Inflammatory macrophage treated with lipopolysaccharide for 1 hour (primary cell): ENCODE data around the gene TREH.
"Not testable (repeated sequence)": the region's sequence is repeated elsewhere in the genome, so short reads cannot be mapped to it uniquely, and the experiment has no call there.

ENCODE experiments used
- DNase-seq, 2 donors: peaks; one replicate each; pipeline ENCODE4 v3.0.0-alpha.2; 2020 to 2022

The TREH gene

DNA sequence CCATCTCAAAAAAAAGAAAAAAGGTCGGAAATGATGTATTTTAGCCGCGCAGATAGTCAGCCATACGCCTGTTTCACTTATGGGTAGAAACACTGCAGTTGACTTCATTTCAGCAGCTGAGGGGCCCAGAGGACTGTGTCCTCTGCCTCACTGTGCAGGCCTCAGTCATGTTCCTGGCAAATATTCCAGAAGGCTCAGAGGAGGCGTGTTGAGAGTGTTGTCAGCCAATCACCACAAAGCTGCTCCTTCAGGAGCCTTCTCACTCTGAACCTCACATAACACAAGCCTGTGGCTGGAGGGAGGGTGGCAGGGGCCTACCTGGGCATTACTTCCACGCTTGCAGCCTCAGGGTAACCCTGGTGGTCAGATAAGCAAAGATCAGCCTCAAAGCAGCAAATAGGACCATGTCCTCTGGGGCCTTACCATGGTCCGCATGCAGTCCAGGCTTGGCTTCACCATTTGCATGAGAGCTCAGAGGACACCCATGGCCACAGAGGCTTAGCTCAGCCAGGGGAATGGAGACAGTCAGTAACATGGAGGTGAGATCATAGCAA is 17.3 kb upstream of the TREH start:
- no peak for DNase-seq

DNA sequence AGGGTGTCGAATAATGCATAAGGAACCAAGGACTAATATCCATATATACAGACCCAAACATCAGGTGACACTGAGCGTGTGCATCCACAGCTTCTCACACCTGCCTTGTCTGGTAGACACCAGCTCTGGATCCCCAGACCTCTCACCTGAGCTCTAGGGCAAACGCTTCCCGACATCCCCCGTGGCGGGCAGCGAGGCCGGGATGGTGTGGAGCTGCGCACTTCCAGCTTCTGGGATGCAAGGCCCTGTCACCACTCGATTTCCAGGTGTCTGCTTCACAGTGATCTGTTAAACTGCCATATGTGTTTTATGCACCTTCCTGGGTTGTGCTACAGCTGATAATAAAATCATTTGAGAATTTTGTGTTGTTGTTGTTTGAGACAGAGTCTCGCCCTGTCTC is 15.3 kb upstream of the TREH start:
- no peak for DNase-seq

DNA sequence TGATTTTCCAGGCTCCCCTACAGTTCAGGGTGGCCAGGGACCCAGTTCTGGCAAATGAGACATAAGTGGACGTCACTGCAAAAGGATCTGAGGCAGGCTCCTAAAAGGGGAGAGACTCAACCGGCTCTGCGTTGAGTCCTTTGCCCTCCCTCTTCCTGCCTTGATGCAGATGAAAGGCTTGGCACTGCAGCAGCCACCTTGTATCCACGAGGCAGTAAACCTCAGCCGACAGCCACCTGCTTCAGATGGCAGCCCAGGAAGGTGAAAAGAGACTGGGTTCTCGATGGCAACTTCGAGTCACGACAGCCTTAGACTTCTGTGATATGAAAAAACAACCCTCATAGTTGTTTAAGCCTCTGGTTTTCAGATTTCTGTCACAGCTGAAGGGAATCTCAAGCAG is 14.7 kb upstream of the TREH start:
- no peak for DNase-seq

DNA sequence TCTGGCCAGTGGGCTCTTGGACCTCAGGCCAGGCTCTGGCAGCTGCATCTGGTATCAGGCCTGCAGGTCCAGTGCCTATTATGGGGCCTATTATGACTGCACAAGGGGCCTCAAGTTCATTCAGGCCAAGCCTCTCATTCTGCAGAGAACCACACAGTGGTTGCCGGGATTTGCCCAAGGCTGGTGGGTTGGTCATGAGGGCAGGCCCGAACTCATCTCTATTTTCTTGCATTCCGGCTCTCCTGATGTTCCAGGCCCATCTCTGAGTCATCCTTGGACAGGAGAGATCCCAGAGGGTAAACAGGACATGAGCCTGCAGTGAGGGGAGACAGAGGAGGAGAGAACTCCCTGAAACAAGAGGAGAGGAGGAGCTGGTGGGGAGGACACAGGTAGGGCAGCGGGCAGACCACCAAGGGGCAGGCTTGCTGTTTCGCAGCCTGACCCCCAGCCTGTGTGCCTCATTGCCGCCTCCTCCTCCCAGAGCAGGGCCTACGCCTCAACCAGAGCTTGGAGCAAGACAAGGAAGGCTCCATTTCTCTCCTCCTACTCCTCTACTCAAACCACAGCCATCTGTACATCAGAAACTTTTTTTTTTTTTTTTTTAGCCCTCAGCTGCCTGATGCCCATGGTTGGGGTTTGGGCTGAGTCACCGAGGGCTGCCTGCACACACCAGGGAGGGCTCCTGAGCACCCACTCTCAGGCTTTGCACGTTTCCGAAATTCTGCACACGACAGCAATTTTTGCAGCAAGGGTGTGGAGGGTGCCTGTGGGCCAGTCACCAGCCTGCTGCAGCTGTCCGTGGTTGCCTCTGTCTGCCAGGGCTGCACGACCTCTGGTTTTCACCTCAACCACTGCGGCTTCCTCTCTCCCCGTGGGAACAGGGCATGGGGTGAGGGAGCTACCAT is 12.7 kb upstream of the TREH start:
- DNase-seq = no peak

DNA sequence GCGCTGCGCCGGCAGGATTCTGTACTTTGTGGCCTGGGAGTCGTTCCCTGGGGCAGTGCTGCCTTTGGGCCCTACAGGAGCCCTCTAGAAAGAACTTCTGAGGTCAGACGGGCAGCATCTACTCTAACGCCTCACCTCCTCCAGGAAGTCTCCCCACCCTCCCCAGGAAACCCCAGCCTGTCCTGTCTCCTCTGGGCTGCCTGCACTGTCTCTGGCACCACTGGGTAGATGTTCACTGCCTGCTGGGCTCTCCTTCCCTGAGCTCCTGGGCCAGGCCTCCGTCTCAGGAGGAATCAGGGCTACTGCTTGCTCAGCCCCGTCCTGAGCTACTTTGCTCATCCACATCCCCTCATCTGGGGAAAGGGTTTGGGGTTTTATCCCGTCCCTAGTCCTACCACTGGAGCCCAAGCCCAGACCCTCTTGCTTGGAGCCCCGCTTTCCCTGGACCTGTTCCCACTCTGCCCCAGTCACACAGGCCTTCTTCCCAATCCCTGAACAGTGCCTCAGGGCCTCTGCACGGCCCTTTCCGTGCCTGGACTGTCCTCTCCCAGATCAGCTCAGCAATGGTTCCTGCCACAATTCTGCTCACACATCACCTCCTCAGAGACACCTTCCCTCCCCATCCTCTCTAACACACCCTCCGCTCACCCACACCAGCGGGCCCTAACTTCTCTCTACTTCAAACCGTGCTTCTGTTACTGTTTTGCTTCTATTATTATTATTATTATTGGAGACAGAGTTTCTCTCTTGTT is 11.3 kb upstream of the TREH start:
- no peak for DNase-seq

DNA sequence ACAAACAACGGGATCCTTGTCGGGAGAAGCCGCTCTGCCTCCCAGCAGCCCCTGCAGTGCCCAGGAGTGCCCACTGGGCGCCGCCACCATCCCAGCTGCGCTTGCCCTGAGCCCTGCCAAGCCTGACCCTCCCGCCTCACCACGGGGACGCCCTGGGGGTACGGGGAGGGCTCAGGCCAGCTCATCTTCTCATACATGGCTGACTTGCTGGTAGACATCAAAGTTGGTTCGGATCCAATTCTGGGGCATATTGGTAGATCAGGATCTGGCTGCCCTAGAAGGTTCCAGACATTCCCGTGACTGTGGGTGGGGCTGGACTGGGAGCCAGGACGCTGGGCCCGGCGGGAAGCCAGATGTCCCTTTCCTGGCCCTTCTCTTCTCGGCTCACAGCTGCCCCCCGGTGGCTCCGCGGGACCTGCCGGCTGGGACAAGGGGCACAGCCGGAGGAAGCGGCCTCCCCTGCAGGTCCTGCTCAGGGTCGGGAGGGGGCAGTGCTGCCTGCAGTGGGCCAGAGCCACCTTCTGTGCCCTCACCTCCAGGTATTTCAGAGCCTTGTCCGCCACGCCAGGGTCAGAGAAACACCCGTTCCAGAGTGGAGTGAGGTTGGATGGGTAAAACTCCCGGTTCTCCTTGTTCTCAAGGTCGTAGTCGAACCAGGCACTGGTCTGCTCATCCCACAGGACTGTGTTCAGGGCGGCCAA is 10.6 kb upstream of the TREH start:
- DNase-seq = peak; percentile 82 to 91

DNA sequence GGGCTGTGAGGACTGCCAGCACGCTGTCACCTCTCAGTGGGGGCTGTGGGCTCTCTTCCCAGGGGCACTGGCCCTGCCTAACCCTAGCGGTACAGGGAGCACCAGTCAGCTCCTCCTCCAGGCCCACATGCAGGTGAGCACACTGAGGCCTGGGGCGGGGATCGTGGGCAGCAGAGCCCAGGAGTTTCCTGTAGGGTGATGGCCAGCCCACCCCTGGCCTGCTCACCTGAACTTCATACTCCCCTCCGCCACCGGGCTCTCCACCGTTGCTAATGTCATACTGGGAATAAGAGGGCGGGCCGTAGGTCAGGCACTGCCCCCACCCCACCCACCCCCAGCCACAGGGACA is 10.0 kb upstream of the TREH start:
- DNase-seq = no peak

DNA sequence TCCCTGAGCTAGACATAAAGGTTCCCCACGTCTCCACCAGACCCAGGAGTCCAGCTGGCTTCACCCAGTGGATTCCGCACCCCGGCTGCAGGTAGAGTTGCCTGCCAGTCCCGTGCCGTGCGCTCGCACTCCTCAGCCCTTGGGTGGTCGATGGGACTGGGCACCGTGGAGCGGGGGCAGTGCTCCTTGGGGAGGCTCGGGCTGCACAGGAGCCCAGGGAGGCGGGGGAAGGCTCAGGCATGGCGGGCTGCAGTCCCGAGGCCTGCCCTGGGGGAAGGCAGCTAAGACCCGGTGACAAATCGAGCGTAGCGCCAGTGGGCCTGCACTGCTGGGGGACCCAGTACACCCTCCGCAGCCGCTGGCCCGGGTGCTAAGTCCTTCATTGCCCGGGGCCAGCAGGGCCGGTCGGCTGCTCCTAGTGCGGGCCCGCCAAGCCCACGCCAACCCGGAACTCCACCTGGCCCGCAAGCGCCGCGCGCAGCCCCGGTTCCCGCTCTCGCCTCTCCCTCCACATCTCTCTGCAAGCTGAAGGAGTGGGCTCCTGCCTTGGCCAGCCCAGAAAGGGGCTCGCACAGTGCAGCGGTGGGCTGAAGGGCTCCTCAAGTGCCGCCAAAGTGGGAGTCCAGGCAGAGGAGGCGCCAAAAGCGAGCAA is 9.5 kb upstream of the TREH start:
- DNase-seq = no peak

DNA sequence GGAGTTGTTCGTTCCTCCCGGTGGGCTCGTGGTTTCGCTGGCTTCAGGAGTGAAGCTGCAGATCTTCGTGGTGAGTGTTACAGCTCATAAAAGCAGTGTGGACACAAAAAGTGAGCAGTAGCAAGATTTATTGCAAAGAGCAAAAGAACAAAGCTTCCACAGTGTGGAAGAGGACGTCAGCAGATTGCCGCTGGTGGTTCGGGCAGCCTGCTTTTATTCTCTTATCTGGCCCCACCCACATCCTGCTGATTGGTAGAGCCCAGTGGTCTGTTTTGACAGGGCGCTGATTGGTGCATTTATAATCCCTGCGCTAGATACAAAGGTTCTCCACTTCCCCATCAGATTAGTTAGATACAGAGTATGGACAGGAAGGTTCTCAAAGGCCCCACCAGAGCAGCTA is 8.9 kb upstream of the TREH start:
- DNase-seq = not testable (repeated sequence)

DNA sequence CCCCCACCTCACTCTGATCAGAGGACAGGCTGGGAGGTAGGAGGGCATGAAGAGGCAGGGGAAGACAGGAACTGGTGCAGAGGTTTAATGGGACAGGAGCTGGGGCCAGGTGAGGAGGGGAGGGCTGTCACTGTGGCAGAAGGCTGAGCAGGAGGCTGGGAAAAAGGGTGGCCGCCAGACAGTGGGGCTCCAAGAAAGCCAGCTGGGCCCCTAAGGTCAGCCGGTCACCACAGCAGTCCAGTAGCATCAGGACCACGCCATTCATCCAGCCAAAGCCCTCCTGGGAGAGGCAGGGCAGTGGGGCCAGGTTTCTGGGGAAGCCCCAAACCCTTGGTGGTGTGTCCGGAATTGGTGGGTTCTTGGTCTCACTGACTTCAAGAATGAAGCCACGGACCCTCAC is 8.5 kb upstream of the TREH start:
- no peak for DNase-seq

DNA sequence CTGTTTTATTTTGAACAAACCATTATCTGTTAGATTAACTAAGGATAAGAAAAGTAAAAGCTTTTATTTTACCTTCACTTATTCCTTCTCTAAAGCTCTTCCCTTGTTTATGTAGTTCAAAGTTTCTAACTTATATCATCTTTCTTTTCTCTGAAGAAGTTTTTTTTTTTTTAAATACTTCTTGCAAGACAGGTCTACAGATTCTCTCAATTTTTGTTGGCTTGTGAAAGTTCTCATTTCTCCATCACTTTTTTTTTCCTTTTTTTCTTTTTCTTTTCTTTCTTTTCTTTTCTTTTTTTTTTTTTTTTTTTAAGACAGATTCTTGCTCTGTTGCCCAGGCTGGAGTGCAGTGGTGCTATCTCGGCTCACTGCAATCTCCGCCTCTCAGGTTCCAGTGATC is 4.7 kb upstream of the TREH start:
- no peak for DNase-seq

DNA sequence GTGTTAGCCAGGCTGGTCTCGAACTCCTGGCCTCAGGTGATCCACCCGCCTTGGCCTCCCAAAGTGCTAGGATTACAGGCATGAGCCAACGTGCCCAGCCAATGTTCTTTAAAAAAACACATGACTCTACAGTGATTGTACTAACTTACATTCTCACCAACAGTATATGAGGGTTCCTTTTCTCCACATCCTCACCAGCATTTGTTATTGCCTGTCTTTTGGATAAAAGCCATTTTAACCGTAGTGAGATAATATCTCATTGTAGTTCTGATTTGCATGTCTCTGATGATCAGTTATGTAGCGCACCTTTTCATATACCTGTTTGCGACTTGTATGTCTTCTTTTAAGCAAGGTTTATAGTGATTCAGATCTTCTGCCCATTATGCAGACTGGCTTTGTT is 3.5 kb upstream of the TREH start:
- not testable (repeated sequence) for DNase-seq

DNA sequence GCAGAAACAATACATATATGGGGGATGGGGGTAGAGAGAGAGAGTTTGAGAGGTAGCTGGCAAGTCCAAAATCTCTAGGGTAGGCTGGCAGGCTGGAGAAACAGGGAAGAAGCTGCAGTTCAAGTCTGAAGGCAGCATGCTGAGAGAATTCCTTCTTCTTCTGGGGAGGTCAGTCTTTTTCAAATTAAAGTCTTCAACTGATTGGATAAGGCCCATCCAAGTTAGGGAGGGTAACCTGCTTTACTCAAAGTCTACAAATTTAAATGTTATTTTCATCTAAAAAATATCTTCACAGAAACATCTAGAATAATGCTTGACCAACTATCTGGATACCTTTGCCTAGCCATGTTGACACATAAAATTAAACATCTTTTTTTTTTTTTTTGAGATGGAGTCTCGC is 2.9 kb upstream of the TREH start:
- no peak for DNase-seq

DNA sequence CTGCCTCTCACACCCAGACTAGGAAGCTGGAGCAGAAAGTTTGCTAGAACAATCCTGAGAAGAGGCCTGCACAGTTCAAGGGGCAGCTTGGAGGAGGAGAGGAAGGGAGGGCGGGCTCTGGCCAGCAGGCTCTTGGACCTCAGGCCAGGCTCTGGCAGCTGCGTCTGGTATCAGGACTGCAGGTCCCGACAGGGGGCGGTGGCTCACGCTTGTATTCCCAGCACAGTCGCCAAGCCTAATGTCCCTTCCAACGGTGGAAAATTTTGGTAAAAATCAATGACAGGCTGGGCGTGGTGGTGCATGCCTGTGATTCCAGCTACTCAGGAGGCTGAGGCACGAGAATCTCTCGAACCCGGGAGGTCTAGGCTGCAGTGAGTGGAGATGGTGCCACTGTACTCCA is 542 bp downstream of the TREH start:
- DNase-seq = not testable (repeated sequence)

DNA sequence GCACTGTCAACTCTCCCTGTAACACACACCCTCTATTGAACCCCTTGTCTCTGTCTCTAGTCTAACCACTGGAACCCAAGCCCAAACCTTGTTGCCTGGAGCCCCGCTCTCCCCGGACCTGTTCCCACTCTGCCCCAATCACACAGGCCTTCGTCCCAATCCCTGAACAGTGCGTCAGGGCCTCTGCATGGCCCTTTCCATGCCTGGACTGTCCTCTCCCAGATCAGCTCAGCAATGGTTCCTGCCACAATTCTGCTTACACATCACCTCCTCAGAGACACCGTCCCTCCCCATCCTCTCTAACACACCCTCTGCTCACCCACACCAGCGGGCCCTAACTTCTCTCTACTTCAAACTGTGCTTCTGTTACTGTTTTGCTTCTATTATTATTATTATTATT is 1.5 kb downstream of the TREH start:
- DNase-seq = no peak

DNA sequence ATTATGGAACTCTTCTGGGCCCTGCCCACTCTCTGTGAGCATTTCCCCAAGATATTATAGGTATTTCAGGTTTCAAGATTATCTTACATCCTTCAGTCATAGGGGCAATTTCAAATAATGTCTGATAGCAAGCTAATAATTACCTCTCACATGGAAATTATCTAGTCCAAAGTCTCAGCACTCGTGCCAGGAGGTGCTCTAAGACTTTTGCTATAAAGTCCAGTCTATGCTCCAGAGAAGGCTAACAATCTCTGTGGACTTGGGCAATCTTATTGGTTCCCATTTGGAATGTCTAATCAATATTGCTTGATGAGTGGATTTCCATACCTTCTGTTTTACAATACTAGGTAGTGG is 5.4 kb downstream of the TREH start:
- no peak for DNase-seq

DNA sequence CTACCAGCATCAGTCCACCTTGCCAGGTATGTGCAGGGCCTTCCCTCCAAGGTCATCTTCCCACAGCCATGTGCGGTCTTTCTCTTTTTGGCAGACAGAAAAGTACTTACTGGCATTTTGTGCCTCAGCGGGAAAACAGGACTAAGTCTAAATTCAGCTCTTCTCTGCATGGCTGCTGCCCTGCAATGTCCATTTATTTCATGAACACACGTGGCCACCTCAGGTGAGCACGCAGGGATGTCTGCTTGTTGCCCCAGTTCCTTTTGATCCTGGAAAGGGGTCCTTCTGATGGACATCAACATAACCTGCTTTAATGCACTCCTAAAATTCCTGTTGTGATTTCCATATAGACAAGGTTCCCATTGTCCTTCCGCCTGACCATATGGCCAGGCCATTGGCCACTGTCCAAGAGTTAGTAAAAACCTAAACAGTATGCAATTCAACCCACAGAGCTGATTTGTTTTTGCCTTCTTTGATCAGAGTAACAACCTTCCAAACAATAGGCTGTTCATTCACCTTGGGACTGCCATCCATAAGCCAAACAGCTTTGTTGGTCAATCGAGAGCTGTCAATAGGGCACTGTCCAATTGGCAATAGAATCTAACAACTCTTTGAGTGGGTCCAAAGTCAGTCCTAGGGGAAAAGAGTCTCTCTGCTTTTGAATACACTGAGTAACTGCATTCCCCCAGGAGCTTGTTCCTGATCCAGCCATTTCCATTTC is 5.9 kb downstream of the TREH start:
- DNase-seq = no peak

DNA sequence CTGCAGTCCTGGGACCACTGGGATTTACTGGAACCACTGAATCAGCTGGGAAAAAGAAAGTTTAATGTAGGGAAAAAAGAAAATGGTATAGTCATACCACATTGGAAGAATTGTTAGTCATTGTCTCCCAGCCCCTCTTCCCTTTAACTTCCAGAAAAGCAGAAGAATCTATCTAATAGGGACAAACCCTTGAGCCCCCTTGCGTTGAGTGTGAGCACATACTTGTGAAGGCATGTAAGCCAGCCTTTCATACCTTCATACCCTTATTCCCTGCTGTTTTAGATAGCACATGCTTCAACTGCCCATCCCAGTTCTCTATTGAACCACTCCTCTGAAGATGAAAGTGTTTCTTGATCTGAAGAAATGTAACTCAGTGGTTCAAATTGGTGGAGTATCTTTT is 6.6 kb downstream of the TREH start:
- DNase-seq = peak in 1 of 2 donors; percentile 6

DNA sequence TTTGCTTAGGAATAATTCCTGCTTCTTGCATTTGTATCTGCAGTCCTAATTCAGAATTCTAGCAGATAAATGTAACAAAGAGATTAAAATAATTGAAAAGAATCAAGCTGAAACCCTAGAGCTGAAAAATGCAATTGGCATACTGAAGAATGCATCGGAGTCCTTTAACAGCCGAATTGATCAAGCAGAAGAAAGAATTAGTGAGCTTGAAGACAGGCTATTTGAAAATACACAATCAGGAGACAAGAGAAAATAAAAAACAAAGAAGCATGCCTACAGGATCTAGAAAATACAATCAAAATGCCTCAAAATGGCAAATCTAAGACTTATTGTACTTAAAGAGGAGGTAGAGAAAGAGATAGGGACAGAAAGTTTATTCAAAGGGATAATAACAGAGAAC is 8.2 kb downstream of the TREH start:
- DNase-seq = no peak

DNA sequence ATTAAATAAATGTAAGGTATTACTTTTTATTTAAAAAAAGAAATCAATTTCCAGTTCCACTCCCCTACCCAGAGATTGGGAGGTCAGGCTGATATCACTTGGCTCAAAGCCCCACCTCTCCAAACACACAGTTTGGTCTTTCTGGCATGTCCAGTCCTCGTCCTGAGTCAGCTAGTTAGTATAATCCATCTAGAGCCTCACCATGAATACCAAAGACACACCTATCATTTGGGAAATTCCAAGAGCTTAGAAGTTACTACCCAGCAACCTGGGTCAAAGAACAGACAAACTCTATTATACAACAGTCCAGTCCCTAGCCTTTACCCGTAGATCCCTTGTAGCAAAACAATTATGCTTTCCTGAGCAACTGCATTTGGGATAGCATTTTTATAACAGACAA is 9.4 kb downstream of the TREH start:
- no peak for DNase-seq

DNA sequence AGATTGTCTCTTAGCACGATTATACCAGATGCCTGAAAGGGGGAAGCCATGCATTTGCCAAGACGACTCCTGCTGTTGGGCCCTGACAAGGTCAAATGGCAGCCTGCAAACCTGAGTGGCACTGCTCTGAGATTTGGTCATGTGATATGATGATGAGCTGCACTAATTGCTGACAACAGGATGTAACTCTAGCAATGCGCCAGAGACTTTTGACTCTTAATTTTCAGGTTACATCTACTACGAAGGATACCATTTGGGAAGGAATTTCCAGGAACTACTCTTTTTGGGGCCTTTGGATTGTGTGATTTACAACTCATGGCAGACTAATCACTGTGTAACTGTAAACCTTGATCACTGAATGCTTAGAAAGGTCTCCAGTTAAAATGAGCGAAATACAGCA is 13.1 kb downstream of the TREH start:
- DNase-seq = no peak

DNA sequence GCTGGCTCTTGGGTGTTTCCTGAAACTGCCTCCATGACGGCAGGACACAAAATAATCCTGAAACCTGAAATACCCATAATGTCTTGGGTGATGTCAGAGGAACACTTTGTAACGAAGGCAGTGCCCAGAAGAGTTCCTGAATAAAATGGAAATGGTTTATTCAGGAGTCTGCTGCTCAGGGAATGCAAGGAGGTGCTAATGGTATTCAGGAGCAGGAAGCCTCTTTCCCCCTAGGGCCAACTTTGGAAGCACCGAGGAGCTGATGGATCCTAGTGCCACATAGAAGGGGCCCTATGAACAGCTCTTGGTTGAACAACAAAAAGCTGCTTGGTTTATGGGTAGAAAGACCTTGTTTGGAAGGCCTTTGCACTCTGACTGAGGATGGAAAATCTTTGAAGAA is 15.5 kb downstream of the TREH start:
- no peak for DNase-seq
